Pulmonary artery endothelial cell (primary cell): Measurements from ENCODE around the gene NHSL2. TPM values are rescaled to one million over a fixed set of nuclear protein-coding genes. Genes with fewer than 3 reads are reported as not detected.

Experiments used
- DNase-seq: peaks from one replicate; pipeline ENCODE4 v3.0.0-alpha.2; 2011; ENCODE audit warnings: low read depth, low spot score
- total RNA-seq: library from RNA; depleted of rRNA; stranded (reverse); fragments of >200 nt; gene quantifications from 2 replicates; pipeline ENCODE4 v1.2.3, GENCODE V29; 2014

The NHSL2 gene
- total RNA-seq, 1 donor from 2014 or later, result 21.2 TPM

GRCh38 chrX:72105436-72105835 is 194.8 kb downstream of the NHSL2 start:
- DNase-seq, result no peak

DNA sequence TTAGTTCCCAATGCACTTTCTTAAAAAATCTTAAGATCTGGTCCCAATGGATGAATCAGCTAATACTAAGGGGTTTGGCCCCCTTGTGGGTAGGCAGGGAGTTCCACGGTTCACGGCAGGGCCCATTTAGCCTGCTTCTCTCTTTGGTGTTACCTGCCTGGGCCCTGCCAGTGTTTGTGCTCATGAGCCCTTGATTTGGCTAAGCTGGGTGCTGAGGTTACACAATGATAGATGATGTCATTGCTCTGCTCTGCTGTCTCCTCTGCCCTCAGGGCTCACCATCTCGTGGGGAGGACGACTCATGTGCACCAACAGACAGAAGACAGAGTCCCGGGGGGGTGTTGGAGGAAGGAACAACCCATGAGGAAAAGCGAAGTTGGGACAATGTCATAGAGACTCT is 196.7 kb downstream of the NHSL2 start:
- DNase-seq, result no peak

- no peak for DNase-seq
Observed at GRCh38 chrX:72107841-72108595, 197.4 kb downstream of the NHSL2 start.

- no peak for DNase-seq
Observed at GRCh38 chrX:72108666-72109065, 198.0 kb downstream of the NHSL2 start.

GRCh38 chrX:72110051-72110875 is 199.6 kb downstream of the NHSL2 start:
- DNase-seq, result no peak

- no peak for DNase-seq
Observed at GRCh38 chrX:72110876-72111708, 200.4 kb downstream of the NHSL2 start.

DNA sequence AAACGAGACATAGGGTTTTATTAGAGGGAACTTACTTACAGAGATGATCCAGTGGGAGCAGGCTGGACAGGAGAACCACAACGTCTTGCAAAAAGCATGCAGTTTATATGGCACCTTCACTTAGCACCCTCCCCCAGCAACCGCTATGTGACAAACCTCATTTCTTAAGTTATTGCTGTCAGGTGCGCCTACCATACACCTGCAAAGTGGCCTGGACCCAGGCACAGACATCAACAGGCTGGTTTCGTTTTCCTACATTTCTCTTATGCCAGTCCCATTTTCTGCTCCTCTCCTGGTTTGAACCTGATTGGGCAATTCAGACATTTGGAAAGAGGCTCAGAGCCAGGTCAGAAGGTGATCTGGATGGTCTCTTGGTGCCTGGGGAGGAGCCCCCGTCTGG is 202.8 kb downstream of the NHSL2 start:
- DNase-seq, result no peak

GRCh38 chrX:72114306-72114705 is 203.7 kb downstream of the NHSL2 start:
- DNase-seq, result no peak

DNA sequence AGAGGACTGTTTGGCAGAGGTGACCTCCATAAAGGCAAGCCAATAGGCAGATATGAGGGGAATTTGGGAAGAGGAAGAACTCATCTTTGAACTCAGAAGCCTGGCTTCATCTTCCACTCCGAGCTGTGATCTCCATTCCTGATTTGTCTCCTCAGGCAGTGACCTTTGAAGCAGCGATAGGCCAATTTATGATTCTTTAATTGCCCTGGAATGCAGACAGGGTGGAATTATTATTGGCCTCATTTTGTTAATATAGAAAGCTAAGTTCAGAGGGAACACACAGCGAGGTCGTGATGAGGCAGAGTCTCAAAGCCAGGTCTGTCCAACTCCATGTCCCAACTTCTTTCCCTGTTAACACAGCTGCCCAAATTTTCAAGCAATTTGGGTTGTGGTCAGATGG is 204.2 kb downstream of the NHSL2 start:
- DNase-seq, result no peak

DNA sequence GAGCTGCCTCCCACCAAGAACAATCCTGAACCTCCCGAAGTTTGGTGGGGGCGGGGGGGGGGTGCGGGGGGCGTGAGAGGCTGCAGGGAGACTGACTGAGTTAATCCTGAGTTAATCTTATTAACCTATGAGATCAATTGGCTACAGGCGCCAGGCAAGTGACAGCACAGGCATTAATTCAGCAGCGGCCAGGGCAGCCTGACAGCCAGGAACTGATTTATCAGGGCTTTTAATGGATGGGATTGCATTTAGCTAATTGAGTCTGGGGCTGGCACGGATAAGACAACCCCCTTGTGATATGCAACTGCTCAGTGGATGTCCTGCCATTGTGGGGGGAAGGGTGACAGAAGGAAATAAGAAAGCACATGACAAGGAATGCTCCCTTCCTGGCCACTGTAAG is 204.7 kb downstream of the NHSL2 start:
- DNase-seq, result no peak

DNA sequence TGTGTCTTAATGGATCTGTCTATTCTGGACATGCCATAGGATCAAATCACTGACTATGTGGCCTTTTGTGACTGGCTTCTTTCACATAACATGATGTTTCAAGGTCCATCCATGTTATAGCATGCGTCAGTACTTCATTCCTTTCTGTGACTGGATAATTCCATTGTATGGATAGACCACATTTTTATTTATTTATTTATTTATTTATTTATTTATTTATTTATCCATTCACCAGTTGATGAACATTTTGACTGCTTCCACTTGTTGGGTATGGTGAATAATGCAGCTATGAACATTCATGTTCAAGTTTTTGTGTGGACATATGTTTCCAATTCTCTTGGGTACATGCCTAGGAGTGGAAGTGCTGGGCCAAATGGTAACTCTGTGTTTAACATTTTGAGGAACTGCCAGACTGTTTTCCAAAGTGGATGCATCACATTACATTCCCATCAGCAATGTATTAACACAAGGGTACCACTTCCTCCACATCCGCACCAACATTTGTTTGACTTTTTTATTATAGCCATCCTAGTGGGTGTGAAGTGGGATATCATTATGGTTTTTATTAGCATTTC is 207.1 kb downstream of the NHSL2 start:
- DNase-seq, result no peak

DNA sequence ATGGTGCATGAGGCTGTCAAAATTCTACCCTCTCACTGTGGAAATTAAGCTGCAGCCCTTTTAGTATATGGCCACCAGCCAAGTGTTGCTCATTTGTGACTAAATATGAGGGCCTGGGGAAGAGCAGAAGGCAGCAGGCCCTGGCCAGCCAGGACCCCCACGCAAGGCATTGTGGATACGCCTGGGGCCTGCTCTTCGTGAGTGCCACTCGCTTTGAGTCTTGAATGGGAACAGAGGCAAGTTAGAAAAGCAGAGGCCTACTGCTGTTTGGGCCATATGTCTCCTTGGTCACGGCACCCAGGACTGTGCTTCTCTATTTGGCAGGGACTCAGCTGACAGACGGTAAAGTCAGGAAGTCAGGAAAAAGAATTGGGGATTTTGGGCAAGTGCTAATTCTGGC is 210.2 kb downstream of the NHSL2 start:
- no peak for DNase-seq

DNA sequence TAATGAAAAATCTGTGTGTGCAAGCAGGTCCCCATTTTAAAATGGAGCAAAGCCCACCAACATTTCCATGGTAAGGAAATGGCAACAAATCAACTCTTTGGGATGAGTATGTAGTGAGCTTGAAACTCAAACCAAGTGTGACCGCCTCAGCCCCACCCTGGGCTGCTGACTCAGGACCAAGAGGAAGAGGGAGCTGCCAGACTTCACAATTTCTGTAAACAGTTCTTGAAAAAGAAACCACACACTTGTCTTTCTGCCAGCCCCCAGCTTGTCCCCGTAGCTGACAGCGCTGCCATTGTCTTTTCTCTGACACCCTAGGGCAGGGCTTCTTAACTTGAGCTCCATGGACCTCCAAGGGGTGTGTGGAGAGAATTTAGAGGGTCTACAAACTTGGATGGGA is 210.7 kb downstream of the NHSL2 start:
- no peak for DNase-seq

DNA sequence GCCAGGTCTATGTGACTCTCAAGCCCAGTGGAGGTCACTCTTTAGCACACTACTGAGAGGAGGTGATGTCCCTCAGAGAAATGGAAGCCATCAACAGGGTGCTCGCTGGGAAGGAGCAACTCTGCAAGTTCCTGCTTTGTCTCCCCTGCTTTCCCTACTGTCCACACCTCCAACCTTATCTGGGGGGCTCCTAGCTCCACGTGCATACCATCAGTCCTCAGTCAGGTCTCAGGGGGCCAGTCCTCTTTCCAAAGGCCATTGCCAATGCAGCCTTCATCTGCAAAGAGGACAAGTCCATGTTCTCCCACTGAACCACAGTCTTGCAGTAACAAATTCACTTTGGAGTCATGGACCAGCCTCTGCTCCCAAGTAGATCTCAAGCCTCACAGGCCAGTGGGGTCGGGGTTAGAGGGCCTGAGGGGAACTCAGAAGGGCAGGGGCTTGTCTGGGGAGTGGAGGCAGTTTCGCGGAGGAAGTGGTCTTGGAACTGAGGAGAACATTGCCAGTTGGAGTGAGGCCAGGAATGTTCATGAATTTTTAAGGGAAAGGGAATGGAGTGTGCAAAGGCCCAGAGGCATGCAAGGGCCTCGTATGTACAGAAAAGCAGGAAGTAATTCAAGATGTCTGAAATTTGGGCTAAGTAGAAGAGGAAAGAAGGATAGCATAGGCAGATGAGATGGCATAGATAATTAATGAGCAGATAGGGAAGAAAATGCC is 212.1 kb downstream of the NHSL2 start:
- DNase-seq, result no peak

DNA sequence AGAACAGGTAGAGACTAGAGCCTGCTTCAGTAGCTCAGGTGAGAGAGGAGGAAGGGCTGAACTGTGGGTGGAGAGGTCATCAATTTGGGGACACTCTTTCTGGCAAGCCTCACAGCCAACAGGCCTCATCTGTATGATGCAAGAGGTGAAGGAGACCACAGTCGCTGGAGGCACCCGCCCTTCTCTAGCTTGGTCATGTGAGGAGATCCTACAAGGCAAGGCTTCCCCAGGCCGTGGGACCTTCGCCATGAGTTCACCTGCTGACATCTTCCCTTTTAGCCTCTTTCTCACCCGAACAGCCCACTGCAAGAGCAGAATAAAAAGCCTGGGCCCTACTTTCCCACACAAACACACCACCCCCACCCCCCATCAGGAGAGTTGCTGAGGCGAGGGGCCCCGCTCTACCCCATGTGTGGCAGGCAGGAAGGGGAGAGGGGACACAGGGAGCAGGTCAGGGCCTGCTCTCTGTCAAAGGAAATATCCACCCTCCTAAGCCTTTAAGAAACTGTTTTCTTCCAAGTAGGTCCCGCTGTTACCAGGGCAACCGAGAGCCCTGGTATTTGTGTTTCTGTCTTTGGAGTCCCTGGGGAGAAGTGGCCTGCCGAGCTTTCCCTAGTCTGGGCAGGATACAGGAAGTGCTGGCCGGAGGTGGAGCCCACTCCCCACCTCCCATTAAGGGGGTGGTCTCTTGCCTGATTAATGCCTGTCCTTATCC is 213.0 kb downstream of the NHSL2 start:
- peak; percentile 20 for DNase-seq

DNA sequence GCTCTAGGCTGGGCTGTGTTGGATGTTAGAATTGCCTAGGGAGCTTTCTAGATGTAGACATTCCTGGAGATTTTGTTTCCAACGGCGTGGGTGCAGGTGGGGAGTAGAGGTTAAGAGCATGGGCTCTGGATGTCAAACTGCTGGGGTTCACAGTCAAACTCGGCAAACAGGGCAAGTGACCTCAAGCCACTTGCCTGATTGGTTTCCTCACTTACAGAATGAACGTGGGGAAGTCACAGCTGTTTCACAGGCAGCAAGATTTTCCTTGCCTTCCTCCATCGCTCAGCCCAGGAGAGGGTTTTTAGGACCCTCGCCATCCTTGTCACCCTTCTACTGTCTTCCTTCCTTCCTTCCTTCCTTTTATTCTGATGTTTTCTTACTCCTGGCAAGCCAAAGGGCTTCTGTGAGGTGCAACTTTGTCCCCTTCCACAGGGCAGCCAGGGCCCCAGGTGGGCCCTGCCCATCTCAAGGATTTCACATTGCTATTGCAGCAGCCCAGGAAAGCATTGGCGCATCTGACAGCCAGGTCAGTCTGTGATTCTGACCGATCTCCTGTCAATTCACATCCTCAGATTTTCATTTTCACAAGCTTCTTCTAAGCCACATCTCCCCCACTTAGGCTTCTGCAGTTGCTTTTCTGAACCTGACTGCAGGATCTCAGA is 214.0 kb downstream of the NHSL2 start:
- DNase-seq, result no peak

GRCh38 chrX:72125331-72126047 is 214.8 kb downstream of the NHSL2 start:
- DNase-seq, result no peak

GRCh38 chrX:72126048-72126415 is 215.4 kb downstream of the NHSL2 start:
- DNase-seq, result no peak

DNA sequence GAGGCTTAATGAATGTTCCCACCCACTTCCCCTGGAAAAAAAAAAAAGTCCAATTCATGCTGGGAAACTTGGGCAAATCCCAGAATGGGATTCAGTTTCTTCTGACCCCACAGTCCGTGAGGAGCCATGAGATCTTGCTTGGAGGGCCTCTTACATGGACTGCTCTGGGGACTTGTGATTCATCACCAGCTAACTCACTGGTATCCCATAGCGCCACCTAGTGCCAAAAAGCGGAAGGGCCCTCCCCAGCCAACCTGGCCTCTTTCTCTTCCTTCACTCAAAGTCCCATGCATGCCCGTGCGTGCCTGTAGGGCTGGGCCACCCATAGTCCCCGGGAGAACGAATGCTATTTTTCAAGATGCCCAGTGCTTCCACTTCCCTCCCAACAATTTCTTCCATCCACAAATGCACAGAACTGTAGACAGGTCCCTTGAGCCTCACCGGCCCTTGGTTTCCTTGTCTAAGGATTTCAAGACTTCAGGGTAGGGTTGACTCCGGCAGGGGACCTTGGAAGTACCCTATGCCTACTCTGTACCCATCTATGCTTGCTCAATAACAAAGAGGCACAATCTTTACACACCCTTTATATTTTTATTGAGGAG is 216.0 kb downstream of the NHSL2 start:
- DNase-seq, result peak; percentile 56
